Peyer's patch (tissue), 4 donors: Measurements from ENCODE around the gene SPEM2. TPM values are rescaled to one million over a fixed set of nuclear protein-coding genes. Genes with fewer than 3 reads are reported as not detected.
A peak's percentile ranks its signal among the peaks of the same experiment; 100 is the strongest.

ENCODE experiments used
- DNase-seq, 3 donors: peaks; one replicate each; pipeline ENCODE4 v3.0.0-alpha.2; 2017 to 2019
- H3K27ac ChIP-seq, 4 donors: fragments of 200-600 bp; sonication (generic); one replicate each; pipeline ENCODE4 v1.5.1; 2016 to 2019
- H3K27me3 ChIP-seq, 2 donors: fragments of 200-600 bp; sonication (generic); one replicate each; pipeline ENCODE4 v1.5.1; 2019
- H3K36me3 ChIP-seq, 3 donors: fragments of 200-600 bp; sonication (generic); one replicate each; pipeline ENCODE4 v1.5.1; 2016 to 2019
- H3K4me1 ChIP-seq, 4 donors: fragments of 200-600 bp; sonication (generic); one replicate each; pipeline ENCODE4 v1.5.1; 2016 to 2019
- H3K4me3 ChIP-seq, 4 donors: fragments of 200-600 bp; sonication (generic); 1 replicate in 3 of 4; 2 replicates in 1 of 4; pipeline ENCODE4 v1.5.1; 2016 to 2019; ENCODE audit warnings: mild to moderate bottlenecking in 1 of 4
- H3K9me3 ChIP-seq, 4 donors: fragments of 200-600 bp; sonication (generic); one replicate each; pipeline ENCODE4 v1.5.1; 2016 to 2019; ENCODE audit warnings: mild to moderate bottlenecking in 1 of 4
- CTCF ChIP-seq, 6 experiments: fragments of 450-650 bp in 4 of 6; fragments of 200-600 bp in 2 of 6; sonication (generic) in 1 of 6; IDR thresholded peaks; one replicate each; pipeline ENCODE4 v1.5.1; 2017 to 2019; ENCODE audit warnings: antibody characterized with exemption in 6 of 6, mild to moderate bottlenecking in 3 of 6, moderate library complexity in 1 of 6
- POLR2A ChIP-seq, 2 donors: fragments of 450-650 bp; IDR thresholded peaks; one replicate each; pipeline ENCODE4 v1.5.1; 2017; ENCODE audit warnings: antibody characterized with exemption in 2 of 2, mild to moderate bottlenecking in 2 of 2, moderate library complexity in 2 of 2
- total RNA-seq, 4 donors: library from RNA; depleted of rRNA; stranded (reverse); fragments of >200 nt; gene quantifications; one replicate each; pipeline ENCODE4 v1.1.0, GENCODE V29; 2016

Gene SPEM2
- total RNA-seq, 4 donors from 2014 or later: not detected

GRCh38 chr17:7383371-7383741 lies 42.1 kb upstream of the SPEM2 start:
- Histone ChIP-seq H3K36me3 (peaks cover 0 to 17% (median 0%) of the 10 kb centered on the region in 3 donors), H3K27me3 (no peaks in the 10 kb centered on the region), H3K4me1 (peaks cover 0 to 17% (median 7%) of the 10 kb centered on the region in 4 donors), H3K4me3 (peak overlapping the region in 3 of 4 donors; percentile 46 to 61 (median 49)), H3K9me3 (no peaks in the 10 kb centered on the region), H3K27ac (peak overlapping the region in 1 of 4 donors; percentile 87)
- DNase-seq: no peak
- no peak for TF ChIP-seq POLR2A (IDR thresholded peaks at IDR 0.05)
- TF ChIP-seq CTCF (IDR thresholded peaks at IDR 0.05): no peak

GRCh38 chr17:7383742-7384488 lies 41.5 kb upstream of the SPEM2 start:
- no peaks in the 10 kb centered on the region for H3K27me3 ChIP-seq
- TF ChIP-seq CTCF (IDR thresholded peaks at IDR 0.05): no peak
- peak in 1 of 2 donors; percentile 37 for TF ChIP-seq POLR2A (IDR thresholded peaks at IDR 0.05)

GRCh38 chr17:7384489-7385081 lies 40.8 kb upstream of the SPEM2 start:
- H3K4me1 ChIP-seq: peaks cover 0 to 17% (median 7%) of the 10 kb centered on the region in 4 donors
- DNase-seq: no peak
- H3K36me3 ChIP-seq: peaks cover 0 to 28% (median 0%) of the 10 kb centered on the region in 3 donors
- H3K27me3 ChIP-seq: no peaks in the 10 kb centered on the region
- TF ChIP-seq CTCF (IDR thresholded peaks at IDR 0.05) (no peak), POLR2A (IDR thresholded peaks at IDR 0.05) (no peak)
- H3K4me3 ChIP-seq: peak overlapping the region; percentile 46 to 61 (median 51)
- H3K9me3 ChIP-seq: no peaks in the 10 kb centered on the region
- H3K27ac ChIP-seq: peak overlapping the region; percentile 61 to 87 (median 74)

More at GRCh38 chr17:7383742-7384488, 41.5 kb upstream of the SPEM2 start:
- Histone ChIP-seq H3K27ac (peak overlapping the region; percentile 61 to 87 (median 74)), H3K4me3 (peak overlapping the region; percentile 46 to 61 (median 51)), H3K9me3 (no peaks in the 10 kb centered on the region), H3K4me1 (peaks cover 0 to 17% (median 7%) of the 10 kb centered on the region in 4 donors), H3K36me3 (peaks cover 0 to 23% (median 0%) of the 10 kb centered on the region in 3 donors)
- peak; percentile 60 to 83 (median 75) for DNase-seq

- TF ChIP-seq CTCF (IDR thresholded peaks at IDR 0.05): no peak
- TF ChIP-seq POLR2A (IDR thresholded peaks at IDR 0.05): no peak
- Histone ChIP-seq H3K9me3 (no peaks in the 10 kb centered on the region), H3K4me3 (no peak overlapping the region), H3K27ac (no peak overlapping the region), H3K4me1 (peaks cover 0 to 15% (median 6%) of the 10 kb centered on the region in 4 donors), H3K27me3 (no peaks in the 10 kb centered on the region), H3K36me3 (peaks cover 0 to 46% (median 0%) of the 10 kb centered on the region in 3 donors)
- DNase-seq: no peak
Measured at GRCh38 chr17:7388856-7389255, 36.6 kb upstream of the SPEM2 start.

- DNase-seq: no peak
- peaks cover 0 to 46% (median 0%) of the 10 kb centered on the region in 3 donors for H3K36me3 ChIP-seq
- TF ChIP-seq CTCF (IDR thresholded peaks at IDR 0.05): no peak
- no peak for TF ChIP-seq POLR2A (IDR thresholded peaks at IDR 0.05)
- H3K4me1 ChIP-seq: peaks cover 0 to 15% (median 6%) of the 10 kb centered on the region in 4 donors
- no peaks in the 10 kb centered on the region for H3K9me3 ChIP-seq
- H3K4me3 ChIP-seq: no peak overlapping the region
- no peaks in the 10 kb centered on the region for H3K27me3 ChIP-seq
- no peak overlapping the region for H3K27ac ChIP-seq
Measured at GRCh38 chr17:7389924-7390910, 35.2 kb upstream of the SPEM2 start.
